HEK293T (cell line): ENCODE data around the gene GPRIN3.

Source experiments
- ARNT ChIP-seq: fragments of 450-650 bp; IDR thresholded peaks from 2 replicates; pipeline ENCODE4 v1.6.1; 2017; ENCODE audit warnings: mild to moderate bottlenecking
- BHLHE40 ChIP-seq: fragments of 450-650 bp; IDR thresholded peaks from 2 replicates; pipeline ENCODE4 v1.6.1; 2016; ENCODE audit warnings: mild to moderate bottlenecking, moderate library complexity, borderline replicate concordance
- ELF4 ChIP-seq: fragments of 450-650 bp; IDR thresholded peaks from 2 replicates; pipeline ENCODE4 v1.6.1; 2017; ENCODE audit warnings: antibody characterized with exemption
- FOXA1 ChIP-seq: fragments of 450-650 bp; IDR thresholded peaks from 2 replicates; pipeline ENCODE4 v1.6.1; 2016; ENCODE audit warnings: mild to moderate bottlenecking
- FOXK2 ChIP-seq: fragments of 450-650 bp; IDR thresholded peaks from 2 replicates; pipeline ENCODE4 v1.6.1; 2016; ENCODE audit warnings: mild to moderate bottlenecking
- FOXM1 ChIP-seq: fragments of 450-650 bp; IDR thresholded peaks from 2 replicates; pipeline ENCODE4 v1.6.1; 2017; ENCODE audit warnings: mild to moderate bottlenecking, borderline replicate concordance
- HDGF ChIP-seq: fragments of 450-650 bp; IDR thresholded peaks from 2 replicates; pipeline ENCODE4 v1.6.1; 2017; ENCODE audit warnings: antibody characterized with exemption, borderline replicate concordance
- LEF1 ChIP-seq: fragments of 450-650 bp; IDR thresholded peaks from 2 replicates; pipeline ENCODE4 v1.6.1; 2017; ENCODE audit warnings: mild to moderate bottlenecking, borderline replicate concordance
- SP1 ChIP-seq: fragments of 450-650 bp; IDR thresholded peaks from 2 replicates; pipeline ENCODE4 v1.6.1; 2017
- SUZ12 ChIP-seq: fragments of 450-650 bp; IDR thresholded peaks from 2 replicates; pipeline ENCODE4 v1.6.1; 2016; ENCODE audit warnings: mild to moderate bottlenecking
- ZNF384 ChIP-seq: fragments of 450-650 bp; IDR thresholded peaks from 2 replicates; pipeline ENCODE4 v1.6.1; 2016

GRCh38 chr4:89251396-89251795, 56.2 kb downstream of the GPRIN3 start:
- TF ChIP-seq FOXM1 (no peak), SUZ12 (no peak), FOXK2 (no peak), LEF1 (no peak), ZNF384 (no peak), ELF4 (no peak), BHLHE40 (no peak), SP1 (no peak), ARNT (no peak), FOXA1 (no peak), HDGF (no peak)
